GM19023 (cell line): ENCODE measurements around the gene NEUROG1.
"Not testable (repeated sequence)": the region's sequence is repeated elsewhere in the genome, so short reads cannot be mapped to it uniquely, and the experiment has no call there.

Experiments used
- ATAC-seq: cut with Tn5 transposase; IDR thresholded peaks from one replicate; pipeline ENCODE4 v1.9.1; 2021; ENCODE audit warnings: mild to moderate bottlenecking, moderate library complexity; ENCODE audit not compliant: unreplicated experiment

The NEUROG1 gene

DNA sequence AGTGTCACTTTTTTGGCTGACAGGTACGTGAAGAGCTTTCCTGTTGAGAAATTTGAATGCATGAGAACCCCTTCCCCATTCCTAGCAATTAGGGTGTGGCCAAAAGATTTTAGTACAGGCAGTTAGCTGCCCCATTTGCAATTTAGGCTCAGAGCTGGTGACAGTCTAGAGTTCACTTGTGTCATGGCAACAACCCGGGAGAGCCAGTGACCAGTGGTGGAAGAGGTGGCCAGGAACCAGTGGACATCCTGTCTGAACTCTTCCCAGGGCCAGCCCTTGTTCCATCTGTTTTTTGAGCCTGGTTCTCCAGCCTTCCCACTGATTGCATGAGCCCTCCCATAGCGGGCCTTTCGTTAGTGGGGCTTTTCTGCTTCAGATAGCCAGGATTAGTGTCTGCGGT lies 2.5 kb upstream of the NEUROG1 start:
- no peak for ATAC-seq

DNA sequence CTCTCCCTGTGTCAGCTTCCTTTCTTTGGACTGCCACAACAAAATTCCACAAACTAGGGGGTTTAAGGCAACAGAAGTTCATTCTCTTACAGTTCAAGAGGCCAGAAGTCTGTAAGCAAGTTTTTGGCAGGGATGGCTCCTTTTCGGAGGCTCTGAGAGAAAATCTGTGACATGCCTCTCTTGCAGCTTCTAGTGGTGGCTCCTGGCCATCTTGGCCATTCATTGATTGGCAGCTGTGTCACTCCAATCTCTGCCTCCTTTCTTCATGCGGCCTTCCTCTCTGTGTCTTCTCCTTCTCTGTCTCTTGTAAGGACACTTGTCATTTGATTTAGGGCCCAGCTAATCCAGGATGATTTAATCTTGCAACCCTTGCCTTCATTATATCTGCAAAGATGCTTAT lies 2.0 kb upstream of the NEUROG1 start:
- ATAC-seq, result no peak

DNA sequence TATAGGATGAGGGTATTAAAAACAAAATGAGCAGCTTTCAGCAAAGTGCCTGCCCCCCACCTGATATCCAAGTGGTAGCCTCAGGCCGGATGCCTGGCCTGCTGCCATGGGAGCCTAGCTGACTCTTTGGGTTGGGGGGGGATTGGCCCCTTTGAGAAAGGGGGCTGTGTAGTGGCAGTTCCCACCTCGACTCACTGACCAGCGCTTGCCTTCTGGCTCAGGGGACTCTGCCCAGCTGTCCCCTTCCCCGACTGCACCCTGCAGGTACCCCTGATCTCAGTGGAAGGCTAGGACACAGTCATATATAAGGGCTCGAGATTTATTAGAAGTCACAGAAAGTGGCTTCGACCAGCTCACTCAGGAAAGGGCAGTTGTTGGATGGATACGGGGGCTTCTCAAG lies 1.5 kb upstream of the NEUROG1 start:
- ATAC-seq, result no peak

DNA sequence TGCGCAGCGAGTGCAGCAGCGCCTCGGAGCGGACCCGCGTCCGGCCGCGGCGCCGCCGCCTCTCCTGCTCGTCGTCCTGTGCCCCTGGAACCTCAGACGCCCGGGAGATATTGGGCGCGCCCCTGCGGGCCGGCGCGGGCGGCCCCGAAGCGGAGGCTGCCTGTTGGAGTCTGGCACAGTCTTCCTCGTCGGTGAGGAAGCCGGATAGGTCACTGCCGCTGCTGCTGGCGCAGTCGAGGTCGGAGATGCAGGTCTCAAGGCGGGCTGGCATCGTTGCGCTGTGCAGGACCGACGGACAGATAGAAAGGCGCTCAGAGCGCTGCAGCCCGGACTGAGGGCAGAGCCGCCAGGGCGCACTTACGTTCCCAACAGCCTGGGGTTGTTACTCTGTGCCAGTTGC lies 344 bp downstream of the NEUROG1 start:
- no peak for ATAC-seq

DNA sequence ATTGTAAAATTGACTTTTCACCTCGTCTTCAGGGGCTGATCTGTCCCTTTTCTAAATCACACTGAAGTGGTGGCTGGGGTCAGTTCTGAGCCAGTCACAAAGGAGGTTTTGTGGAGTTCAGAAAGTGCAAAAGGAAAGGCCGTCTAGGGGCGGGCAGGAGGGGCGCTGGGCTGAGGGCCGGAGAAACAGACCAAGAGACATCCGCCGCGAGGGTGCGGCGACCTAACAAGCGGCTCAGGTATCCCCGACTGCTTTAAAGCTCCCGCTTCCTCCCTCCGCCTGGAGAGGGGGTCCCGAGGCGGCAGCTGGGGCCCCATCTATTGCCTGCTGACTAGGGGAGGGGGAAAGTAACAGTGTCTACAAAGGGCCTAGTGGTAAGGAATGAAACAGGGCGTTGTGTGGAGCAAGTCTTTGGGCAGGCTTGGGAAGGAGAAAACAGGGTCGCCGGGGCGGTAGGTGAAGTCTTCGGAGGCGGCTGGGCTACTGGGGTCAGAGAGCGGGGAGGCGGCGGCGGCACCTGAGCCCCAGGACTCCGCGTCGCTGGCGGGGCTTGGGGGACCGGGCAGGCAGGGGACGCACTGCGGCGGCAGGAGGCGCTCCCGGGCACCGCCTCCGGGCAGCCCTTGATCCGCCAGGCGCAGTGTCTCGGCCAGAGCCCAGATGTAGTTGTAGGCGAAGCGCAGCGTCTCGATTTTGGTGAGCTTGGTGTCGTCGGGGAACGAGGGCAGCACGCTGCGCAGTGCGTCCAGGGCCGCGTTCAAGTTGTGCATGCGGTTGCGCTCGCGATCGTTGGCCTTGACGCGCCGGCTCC lies 950 bp downstream of the NEUROG1 start:
- no peak for ATAC-seq

DNA sequence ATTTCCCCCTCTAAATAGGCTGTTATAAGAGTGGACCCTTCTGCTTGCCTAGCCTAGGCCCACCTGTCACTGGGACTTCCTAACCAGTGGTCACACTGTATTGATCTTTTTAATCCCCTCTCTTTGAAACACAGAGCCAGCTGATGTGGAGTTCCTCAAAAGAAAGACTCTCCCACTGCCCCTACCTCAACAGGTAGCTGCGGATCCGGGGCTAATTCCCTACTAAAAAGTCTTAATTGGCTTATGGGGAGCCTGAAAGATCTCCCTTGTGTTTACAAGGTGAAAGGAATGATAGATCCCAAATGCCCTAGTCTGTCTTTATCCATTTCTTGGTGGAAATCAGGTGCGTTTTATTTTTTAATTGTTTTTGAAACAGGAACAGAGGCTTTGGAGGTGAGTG lies 2.0 kb downstream of the NEUROG1 start:
- ATAC-seq, result no peak

DNA sequence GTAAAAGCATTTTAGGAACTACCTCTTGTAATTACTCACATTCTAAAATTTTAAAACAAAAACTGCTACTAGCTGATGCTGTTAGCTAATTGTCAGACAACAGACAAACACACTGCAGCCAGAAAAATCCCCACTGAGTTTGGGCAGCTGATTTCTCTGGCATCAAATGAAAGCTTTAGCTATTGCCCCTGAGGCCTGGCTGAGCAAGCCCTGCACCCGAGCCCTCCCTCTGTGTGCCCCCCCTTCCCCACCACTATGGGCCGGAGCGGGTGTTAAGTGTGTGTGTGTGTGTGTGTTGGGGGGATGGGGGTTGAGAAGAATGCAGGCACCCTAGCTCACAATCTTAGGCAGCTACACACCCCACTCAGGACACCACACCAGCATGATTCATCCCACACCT lies 2.4 kb downstream of the NEUROG1 start:
- ATAC-seq, result no peak

DNA sequence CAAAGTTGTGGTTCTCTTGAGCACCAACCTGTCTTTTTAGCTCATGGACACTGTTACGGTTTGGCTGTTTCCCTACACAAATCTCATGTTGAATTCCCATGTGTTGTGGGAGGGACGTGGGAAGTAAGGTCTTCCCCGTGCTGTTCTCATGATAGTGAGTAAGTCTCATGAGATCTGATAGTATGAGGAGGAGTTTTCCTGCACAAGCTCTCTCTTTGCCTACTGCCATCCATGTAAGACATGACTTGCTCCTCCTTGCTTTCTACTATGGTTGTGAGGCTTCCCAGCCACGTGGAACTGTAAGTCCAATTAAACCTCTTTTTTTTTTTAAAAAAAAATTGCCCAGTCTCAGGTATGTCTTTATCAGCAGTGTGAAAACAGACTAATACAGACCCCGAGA lies 6.2 kb downstream of the NEUROG1 start:
- ATAC-seq, result not testable (repeated sequence)

DNA sequence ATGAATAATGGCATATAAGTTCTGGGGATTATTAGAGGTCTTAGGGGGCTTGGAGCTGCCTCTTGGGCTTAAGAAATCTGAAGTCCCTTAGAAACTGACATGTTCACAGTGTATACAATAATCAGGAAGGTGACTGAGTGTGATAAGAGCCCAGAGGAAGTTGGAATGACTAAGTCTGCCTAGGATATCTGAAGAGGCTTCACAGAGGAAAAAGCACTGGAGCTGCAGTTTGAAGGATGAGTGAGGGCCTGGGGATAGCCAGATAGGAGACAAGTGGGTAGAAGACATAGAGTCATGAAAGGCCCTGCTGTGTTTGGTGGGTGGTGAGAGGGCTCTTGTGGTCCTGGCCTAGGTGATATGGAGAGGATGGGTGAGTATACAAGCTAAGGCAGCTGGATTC lies 8.8 kb downstream of the NEUROG1 start:
- ATAC-seq, result no peak

DNA sequence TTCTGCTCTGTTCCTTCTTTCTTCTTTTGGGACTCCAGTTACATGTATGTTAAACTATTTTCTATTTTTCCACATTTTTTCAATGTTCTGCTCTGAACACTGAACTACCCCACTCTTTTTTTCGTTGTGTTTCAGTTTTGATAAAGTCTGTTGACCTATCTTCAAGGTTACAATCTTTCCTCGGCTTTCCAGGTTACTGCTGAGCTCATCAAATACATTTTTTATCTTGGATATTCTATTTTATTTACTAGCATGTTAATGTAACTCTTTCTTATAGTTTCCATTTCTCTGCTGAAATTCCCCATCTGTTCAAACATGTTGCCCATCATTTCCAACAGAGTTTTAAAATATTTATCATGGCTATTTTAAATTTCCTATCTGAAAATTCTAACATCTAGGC lies 13.8 kb downstream of the NEUROG1 start:
- ATAC-seq, result no peak

DNA sequence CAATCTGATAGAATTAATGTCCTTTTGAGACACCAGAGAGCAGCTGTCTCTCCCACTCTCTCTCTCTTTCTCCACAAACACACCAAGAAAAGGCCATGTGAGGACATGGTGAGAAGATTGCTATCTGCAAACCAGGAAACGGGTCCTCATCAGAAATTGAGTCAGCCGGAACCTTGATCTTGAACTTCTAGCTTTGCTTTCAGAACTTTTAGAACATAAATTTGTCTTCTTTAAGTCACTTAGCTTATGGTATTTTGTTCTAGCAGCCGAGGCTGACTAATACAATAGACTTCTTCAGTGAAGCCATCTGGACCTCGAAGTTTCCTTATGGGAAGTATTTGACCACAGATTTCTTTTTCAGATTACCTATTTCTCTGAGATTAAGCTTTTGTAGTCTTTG lies 18.1 kb downstream of the NEUROG1 start:
- no peak for ATAC-seq

DNA sequence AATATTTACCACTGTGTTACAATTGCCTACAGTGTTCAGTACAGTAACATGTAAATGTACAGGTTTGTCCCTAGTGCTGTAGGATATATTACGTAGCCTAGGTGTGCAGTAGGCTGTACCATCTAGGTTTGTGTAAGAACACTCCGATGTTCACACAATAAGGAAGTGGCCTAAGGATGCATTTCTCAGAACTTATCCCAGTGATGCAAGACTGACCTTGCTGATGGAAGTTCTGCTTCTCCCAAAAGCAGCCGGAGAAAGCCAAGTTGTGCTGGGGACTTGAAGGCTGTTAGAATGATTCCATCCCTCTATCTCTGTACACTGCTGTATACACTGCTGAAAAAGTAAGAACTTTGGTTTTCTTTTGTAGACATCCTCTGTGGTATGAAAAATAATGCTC lies 21.6 kb downstream of the NEUROG1 start:
- ATAC-seq, result no peak

DNA sequence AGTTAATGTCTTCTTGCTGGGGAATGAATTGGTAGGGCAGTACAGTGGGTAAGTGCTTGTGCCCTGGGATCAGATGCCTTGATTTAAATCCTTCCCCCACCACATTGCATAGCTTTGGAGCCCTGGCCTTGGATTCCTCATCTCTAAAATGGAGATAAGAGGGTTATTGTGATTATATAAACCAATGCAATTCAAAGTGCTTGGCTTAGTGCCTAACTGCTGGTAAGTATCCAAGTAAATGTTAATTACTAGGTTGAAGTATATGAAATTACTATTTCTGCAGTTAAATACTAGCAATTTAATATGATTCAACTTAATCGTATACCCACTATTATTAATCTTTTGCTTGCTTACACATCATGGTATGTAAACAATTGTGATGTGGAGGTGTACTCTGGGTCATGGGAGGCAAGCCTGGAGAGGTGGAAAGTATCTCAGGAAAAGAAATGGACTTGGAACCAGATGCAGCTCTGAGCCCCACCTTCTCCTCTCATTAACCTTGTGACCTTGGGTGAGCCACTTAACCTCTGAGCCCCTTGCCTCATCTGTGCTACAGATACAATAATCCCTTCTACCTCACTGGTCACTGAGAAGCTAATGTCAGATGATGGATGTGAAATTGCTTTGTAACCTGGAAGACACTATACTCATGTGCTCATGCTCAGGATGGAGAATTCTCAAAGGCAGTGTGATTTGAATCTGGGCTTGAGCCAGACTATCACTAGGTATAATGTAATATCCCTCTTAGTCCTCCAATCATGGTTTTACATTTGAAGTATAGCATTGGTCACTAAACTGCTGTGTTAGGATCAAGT lies 23.8 kb downstream of the NEUROG1 start:
- ATAC-seq, result no peak

DNA sequence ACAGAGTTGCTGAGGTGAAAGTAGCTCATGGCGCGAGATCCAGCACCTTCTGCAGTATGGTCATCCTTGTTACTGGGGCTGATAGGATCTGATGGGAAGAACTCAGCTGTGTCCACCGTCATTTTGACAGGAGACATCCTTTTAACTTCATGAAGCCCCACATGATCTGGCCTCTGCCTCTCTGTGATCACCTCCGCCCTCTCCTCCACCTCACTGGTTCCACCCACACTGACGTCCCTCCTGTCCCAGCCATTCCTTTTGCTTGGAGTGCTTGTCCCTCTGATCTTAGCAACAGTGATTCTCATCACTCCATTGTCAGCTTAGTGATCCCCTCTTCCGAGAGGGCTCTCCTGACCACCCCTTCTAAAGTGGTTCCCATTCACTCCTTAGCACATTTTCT lies 25.8 kb downstream of the NEUROG1 start:
- no peak for ATAC-seq

DNA sequence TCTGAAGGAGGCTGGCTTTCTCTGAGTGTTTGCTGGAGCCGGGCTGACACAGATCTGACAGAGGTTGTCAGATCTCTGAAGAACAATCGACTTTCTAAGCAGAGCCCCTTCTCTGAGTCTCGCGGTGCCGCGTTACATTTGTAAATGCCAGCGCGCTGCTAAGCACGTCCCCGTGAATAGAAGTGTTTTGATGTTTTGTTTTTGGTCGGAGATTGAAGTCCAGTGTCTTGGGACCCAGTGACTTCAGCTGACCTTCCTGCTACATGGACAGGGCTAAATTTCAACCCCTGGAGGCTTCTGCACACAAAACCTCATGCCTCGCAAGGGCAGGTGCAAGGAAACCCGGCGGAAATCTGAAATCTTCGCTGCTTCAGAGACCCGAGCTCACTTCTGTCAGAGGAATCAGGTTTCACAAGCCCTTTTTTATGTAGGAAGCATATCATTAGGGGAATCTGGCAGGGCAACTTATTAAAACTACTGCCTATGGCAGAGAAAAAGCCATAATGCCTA lies 27.2 kb downstream of the NEUROG1 start:
- ATAC-seq, result no peak

DNA sequence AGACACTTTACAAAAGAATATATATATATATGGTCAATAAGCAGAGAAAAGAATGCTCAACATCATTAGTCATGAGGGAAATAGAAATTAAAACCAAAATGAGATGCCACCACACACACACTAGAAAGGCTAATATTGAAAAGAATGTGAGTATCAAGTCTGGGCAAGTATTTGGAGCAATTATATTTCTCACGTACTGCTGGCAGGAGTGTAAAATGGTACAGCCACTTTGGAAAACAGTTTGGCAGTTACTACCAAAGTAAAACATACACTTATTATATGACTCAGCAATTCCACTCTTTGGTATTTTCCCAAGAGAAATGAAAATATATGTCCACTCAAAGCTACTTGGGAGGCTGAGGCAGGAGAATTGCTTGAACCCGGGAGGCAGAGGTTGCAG lies 29.8 kb downstream of the NEUROG1 start:
- ATAC-seq, result no peak

DNA sequence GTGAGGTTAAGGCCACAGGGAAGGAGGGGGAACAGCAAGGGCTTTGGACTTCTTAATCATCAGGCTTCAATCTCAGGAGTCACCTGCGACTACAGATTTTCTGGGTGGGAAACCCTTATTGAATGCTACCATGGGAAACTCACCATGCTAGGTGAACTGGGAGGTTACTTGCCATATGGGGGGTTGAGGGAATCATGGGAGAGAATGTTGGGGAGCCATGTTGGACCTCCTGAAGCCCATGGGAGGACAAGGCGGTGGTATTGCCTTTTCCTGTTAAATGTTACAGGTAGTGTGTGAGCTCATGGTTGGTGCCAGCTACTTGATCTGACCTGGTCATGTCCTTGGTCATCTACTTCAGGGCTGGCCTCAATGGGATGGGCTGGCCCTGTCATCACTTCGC lies 31.4 kb downstream of the NEUROG1 start:
- no peak for ATAC-seq

DNA sequence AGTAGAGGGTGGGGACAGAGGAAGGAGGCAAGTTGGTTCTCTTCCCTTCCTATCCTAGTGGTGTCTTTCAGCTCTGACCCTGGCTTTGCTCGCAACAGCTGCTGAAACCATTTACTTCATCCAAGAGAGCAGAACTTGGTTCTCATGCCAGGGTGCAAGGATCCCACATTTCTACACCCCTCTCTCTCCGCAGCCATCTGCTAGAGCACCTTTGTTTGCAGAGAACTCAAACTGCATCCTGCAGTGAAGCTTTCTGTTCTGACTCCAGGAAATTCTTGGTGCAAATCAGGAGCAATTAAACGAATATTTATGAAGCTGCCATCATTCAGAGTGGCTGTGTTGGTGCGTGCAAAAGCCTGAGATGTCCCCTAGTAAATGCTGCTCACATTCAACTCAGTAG lies 31.9 kb downstream of the NEUROG1 start:
- ATAC-seq, result no peak

DNA sequence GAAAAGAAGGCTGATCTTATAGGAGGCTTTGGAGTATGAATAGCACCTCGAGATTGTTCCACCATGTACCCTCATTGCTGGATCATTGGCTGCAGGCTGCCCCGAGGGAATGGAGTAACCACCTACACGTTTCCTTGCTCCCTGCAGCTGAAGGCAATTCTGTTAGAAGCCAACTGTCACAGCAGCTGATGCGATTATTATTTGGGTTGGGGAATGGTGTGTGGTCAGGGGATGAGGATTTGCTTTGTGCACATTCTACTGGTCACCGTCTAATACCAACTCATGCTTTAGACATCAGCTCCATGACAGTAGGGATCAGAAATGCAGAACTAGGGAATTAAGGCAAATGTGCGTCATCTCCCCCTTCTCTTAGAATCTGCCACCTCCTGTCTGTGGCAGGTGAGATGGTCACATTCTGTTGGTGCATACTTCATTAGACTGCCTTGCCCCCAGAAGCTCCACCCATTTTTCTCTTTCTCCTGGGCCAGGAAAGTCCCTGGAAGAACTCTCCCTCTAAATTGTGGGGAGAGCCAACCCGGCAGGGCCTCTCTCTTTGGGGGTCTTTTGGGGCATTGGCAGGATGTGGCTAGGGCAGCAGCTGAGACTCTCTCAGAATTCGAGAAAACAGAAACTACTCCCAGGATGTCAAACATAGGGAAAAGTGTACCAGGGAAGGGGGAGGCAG lies 32.8 kb downstream of the NEUROG1 start:
- ATAC-seq, result no peak

DNA sequence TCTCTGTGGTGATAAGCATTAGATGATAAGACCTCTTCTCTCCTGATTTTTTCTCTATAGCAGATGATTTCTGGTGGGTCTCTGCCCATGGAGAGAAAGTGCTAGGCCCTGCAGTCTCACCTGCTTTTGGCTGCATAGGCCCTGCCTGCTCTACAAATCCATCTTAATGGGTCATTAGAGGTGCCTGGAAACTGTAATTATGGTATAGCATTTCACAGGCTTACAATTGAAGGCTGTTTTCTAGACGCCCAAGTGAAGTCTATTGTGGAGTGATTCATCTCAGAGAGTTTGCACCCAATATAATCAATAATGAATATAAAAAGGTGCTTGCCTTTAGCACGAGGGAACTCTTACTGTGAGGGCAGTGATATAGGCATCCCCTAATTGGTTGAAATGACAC lies 33.8 kb downstream of the NEUROG1 start:
- ATAC-seq, result no peak

DNA sequence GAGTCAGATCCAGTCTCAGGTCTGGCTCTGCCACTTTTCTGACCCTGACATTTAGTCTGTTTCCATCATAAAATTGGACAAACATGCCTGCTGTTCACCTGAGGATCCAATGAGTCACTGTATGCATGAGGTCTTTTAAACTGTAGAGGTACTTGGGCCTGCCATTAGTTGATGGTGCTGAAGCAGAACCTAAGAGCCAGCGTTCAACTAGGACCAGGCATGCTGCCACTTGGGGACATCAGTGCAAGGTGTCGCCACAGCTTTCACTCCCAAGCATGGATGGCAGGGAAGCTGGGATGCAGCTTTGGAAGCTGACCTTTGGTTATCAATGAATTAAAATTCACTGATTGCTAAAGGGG lies 37.1 kb downstream of the NEUROG1 start:
- no peak for ATAC-seq
